Sigmoid colon (tissue), 7 donors: Measurements from ENCODE around the gene CARMIL1. TPM values are rescaled to one million over a fixed set of nuclear protein-coding genes. Genes with fewer than 3 reads are reported as not detected.
A peak's percentile ranks its signal among the peaks of the same experiment; 100 is the strongest.

Experiments used
- DNase-seq: peaks from one replicate; pipeline ENCODE4 v3.0.0-alpha.2; 2019
- H3K27ac ChIP-seq, 4 donors: fragments of 200-600 bp; sonication (generic); one replicate each; pipeline ENCODE4 v1.5.1; 2016 to 2019; ENCODE audit warnings: mild to moderate bottlenecking in 1 of 4
- H3K27me3 ChIP-seq, 3 donors: fragments of 200-600 bp; sonication (generic); one replicate each; pipeline ENCODE4 v1.5.1; 2019; ENCODE audit warnings: mild to moderate bottlenecking in 1 of 3
- H3K36me3 ChIP-seq, 4 donors: fragments of 200-600 bp; sonication (generic); one replicate each; pipeline ENCODE4 v1.5.1; 2016 to 2019
- H3K4me1 ChIP-seq, 4 donors: fragments of 200-600 bp; sonication (generic); one replicate each; pipeline ENCODE4 v1.5.1; 2017 to 2019
- H3K4me3 ChIP-seq, 4 donors: fragments of 200-600 bp; sonication (generic); one replicate each; pipeline ENCODE4 v1.5.1; 2017 to 2019; ENCODE audit warnings: mild to moderate bottlenecking in 2 of 4, moderate library complexity in 1 of 4
- H3K9me3 ChIP-seq, 4 donors: fragments of 200-600 bp in 3 of 4; sonication (generic) in 3 of 4; one replicate each; pipeline versions ENCODE4 v1.5.1 to v1.6.1; 2013 to 2019
- CTCF ChIP-seq, 4 experiments: fragments of 450-650 bp in 3 of 4; fragments of 200-600 bp in 1 of 4; IDR thresholded peaks; one replicate each; pipeline ENCODE4 v1.5.1; 2016 to 2019; ENCODE audit warnings: antibody characterized with exemption in 4 of 4, mild to moderate bottlenecking in 3 of 4, moderate library complexity in 2 of 4
- EP300 ChIP-seq, 4 donors: sonication (generic); formaldehyde crosslinking; IDR thresholded peaks; one replicate each; pipeline ENCODE4 v1.6.1; 2017; ENCODE audit warnings: antibody characterized with exemption in 4 of 4
- POLR2A ChIP-seq, 2 donors: fragments of 450-650 bp; IDR thresholded peaks; one replicate each; pipeline ENCODE4 v1.6.1; 2016; ENCODE audit warnings: antibody characterized with exemption in 2 of 2, mild to moderate bottlenecking in 2 of 2, moderate library complexity in 2 of 2
- POLR2AphosphoS5 ChIP-seq, 4 donors: sonication (generic); formaldehyde crosslinking; IDR thresholded peaks; one replicate each; pipeline ENCODE4 v1.6.1; 2017; ENCODE audit warnings: antibody characterized with exemption in 4 of 4
- WGBS, 2 donors: extraction: QIAGEN DNeasy Blood & Tissue Kit; methylation state at CpG; one replicate each; pipeline ENCODE4 v1.1.7; 2013; 5-methylcytosine and 5-hydroxymethylcytosine counted together
- intact Hi-C: fragments of 100-400 bp; cut with DNase I; formaldehyde crosslinking; loops from one replicate; pipeline ENCODE4 v1.15.1; 2023
- polyA plus RNA-seq, 3 donors: library from polyadenylated mRNA; stranded (reverse); fragments of 200-250 nt; gene quantifications; one replicate each; pipeline ENCODE4 v1.2.3, GENCODE V29; 2013
- total RNA-seq, 4 donors: library from RNA; depleted of rRNA; stranded (reverse); fragments of >200 nt; gene quantifications; one replicate each; pipeline ENCODE4 v1.1.0, GENCODE V29; 2016
- donor health status: healthy with polysubstance abuse.
- donor health status: Bipolar disorder and iron deficiency.
- donor health status: healthy.

Gene CARMIL1
- total and polyA plus RNA-seq, 7 donors = 3.4 to 24.0 (median 8.2) TPM

- Histone ChIP-seq H3K36me3 (no peaks in the 10 kb centered on the region), H3K27ac (peak overlapping the region in 3 of 4 donors; percentile 57 to 66 (median 60)), H3K4me1 (peaks cover 0 to 25% (median 20%) of the 10 kb centered on the region in 4 donors), H3K9me3 (no peaks in the 10 kb centered on the region), H3K27me3 (peaks cover 0 to 12% (median 0%) of the 10 kb centered on the region in 3 donors), H3K4me3 (peak overlapping the region; percentile 55 to 71 (median 66))
- intact Hi-C loops = loop anchor here (2.0 to 5.0 kb wide), 2 partner anchors 212 to 279 kb away; no protein-coding TSS in a partner anchor
- no peak for TF ChIP-seq POLR2AphosphoS5 (IDR thresholded peaks at IDR 0.05)
- no peak for TF ChIP-seq EP300 (IDR thresholded peaks at IDR 0.05)
- no peak for TF ChIP-seq CTCF (IDR thresholded peaks at IDR 0.05)
- no peak for TF ChIP-seq POLR2A (IDR thresholded peaks at IDR 0.05)
- WGBS, 2 donors = 3 to 7% methylated on average over 16 of the region's 16 CpGs
- DNase-seq = no peak
Measured at GRCh38 chr6:25278261-25278913, 787 bp upstream of the CARMIL1 start.

GRCh38 chr6:25279748-25280343, 672 bp downstream of the CARMIL1 start:
- Histone ChIP-seq H3K4me1 (peaks cover 0 to 25% (median 20%) of the 10 kb centered on the region in 4 donors), H3K9me3 (no peaks in the 10 kb centered on the region), H3K27ac (peak overlapping the region; percentile 16 to 66 (median 58)), H3K4me3 (peak overlapping the region; percentile 55 to 71 (median 66)), H3K36me3 (no peaks in the 10 kb centered on the region), H3K27me3 (peaks cover 0 to 10% (median 0%) of the 10 kb centered on the region in 3 donors)
- 1% methylated on average over 31 of the region's 31 CpGs for WGBS, 2 donors
- TF ChIP-seq EP300 (IDR thresholded peaks at IDR 0.05) (no peak), CTCF (IDR thresholded peaks at IDR 0.05) (no peak), POLR2AphosphoS5 (IDR thresholded peaks at IDR 0.05) (no peak), POLR2A (IDR thresholded peaks at IDR 0.05) (no peak)
- peak; percentile 68 for DNase-seq
- intact Hi-C loops = loop anchor here (2.0 to 5.0 kb wide), 2 partner anchors 211 to 277 kb away; no protein-coding TSS in a partner anchor

- Histone ChIP-seq H3K9me3 (no peaks in the 10 kb centered on the region), H3K4me3 (peak overlapping the region; percentile 55 to 71 (median 66)), H3K36me3 (no peaks in the 10 kb centered on the region), H3K27ac (peak overlapping the region; percentile 16 to 66 (median 58)), H3K27me3 (peaks cover 0 to 4% (median 0%) of the 10 kb centered on the region in 3 donors), H3K4me1 (peaks cover 0 to 25% (median 20%) of the 10 kb centered on the region in 4 donors)
- no peak for DNase-seq
- TF ChIP-seq POLR2A (IDR thresholded peaks at IDR 0.05) (no peak), CTCF (IDR thresholded peaks at IDR 0.05) (no peak), POLR2AphosphoS5 (IDR thresholded peaks at IDR 0.05) (no peak), EP300 (IDR thresholded peaks at IDR 0.05) (no peak)
- intact Hi-C loops = no loop called here
- WGBS, 2 donors = 4 to 12% methylated on average over 13 of the region's 13 CpGs
Measured at GRCh38 chr6:25280344-25281074, 1.3 kb downstream of the CARMIL1 start.

- Histone ChIP-seq H3K4me1 (no peaks in the 10 kb centered on the region), H3K9me3 (no peaks in the 10 kb centered on the region), H3K27me3 (no peaks in the 10 kb centered on the region), H3K27ac (no peak overlapping the region), H3K36me3 (no peaks in the 10 kb centered on the region), H3K4me3 (no peak overlapping the region)
- no peak for DNase-seq
- no peak for TF ChIP-seq CTCF (IDR thresholded peaks at IDR 0.05)
- TF ChIP-seq POLR2AphosphoS5 (IDR thresholded peaks at IDR 0.05) = no peak
- TF ChIP-seq EP300 (IDR thresholded peaks at IDR 0.05) = no peak
- no peak for TF ChIP-seq POLR2A (IDR thresholded peaks at IDR 0.05)
- intact Hi-C loops = no loop called here
- WGBS, 2 donors = 96% methylated on average over 2 of the region's 2 CpGs
Measured at GRCh38 chr6:25286891-25287290, 7.7 kb downstream of the CARMIL1 start.
